Neural progenitor cell (in vitro differentiated cells): ENCODE data around the gene CCNB3. TPM values are rescaled to one million over a fixed set of nuclear protein-coding genes. Genes with fewer than 3 reads are reported as not detected.

Experiments used
- DNase-seq: peaks from one replicate; pipeline ENCODE4 v3.0.0-alpha.2; 2016; ENCODE audit warnings: low spot score
- H2AFZ ChIP-seq: fragments of 200-600 bp; sonication (generic); replicated peaks from 2 replicates; pipeline ENCODE4 v1.6.1; 2016; ENCODE audit warnings: antibody characterized with exemption
- H3F3A ChIP-seq: fragments of 200-600 bp; sonication (generic); 2 replicates; pipeline ENCODE4 v1.6.1; 2016; ENCODE audit warnings: antibody characterized with exemption, low read depth
- H3K27ac ChIP-seq: fragments of 200-600 bp; sonication (generic); 2 replicates; pipeline ENCODE4 v1.5.1; 2016; ENCODE audit warnings: mild to moderate bottlenecking
- H3K27me3 ChIP-seq: fragments of 200-600 bp; sonication (generic); 2 replicates; pipeline ENCODE4 v1.6.1; 2016; ENCODE audit warnings: mild to moderate bottlenecking, moderate library complexity
- H3K36me3 ChIP-seq: fragments of 200-600 bp; sonication (generic); 2 replicates; pipeline ENCODE4 v1.5.1; 2016
- H3K4me1 ChIP-seq: fragments of 200-600 bp; sonication (generic); 2 replicates; pipeline ENCODE4 v1.6.1; 2016; ENCODE audit warnings: mixed run types
- H3K4me2 ChIP-seq: fragments of 200-600 bp; sonication (generic); 2 replicates; pipeline ENCODE4 v1.6.1; 2016
- H3K4me3 ChIP-seq: fragments of 200-600 bp; sonication (generic); 2 replicates; pipeline ENCODE4 v1.5.1; 2016
- H3K79me2 ChIP-seq: fragments of 200-600 bp; sonication (generic); 2 replicates; pipeline ENCODE4 v1.6.1; 2016; ENCODE audit warnings: low read depth
- H3K9ac ChIP-seq: fragments of 200-600 bp; sonication (generic); 2 replicates; pipeline ENCODE4 v1.6.1; 2016
- H3K9me3 ChIP-seq: fragments of 200-600 bp; sonication (generic); 2 replicates; pipeline ENCODE4 v1.5.1; 2016; ENCODE audit warnings: low read depth
- H4K20me1 ChIP-seq: fragments of 200-600 bp; sonication (generic); 2 replicates; pipeline ENCODE4 v1.6.1; 2016; ENCODE audit warnings: low read depth
- H3K27ac Mint-ChIP-seq: 3 replicates; pipeline ENCODE4 v1.8.0; 2021; ENCODE audit warnings: mixed read lengths
- H3K27me3 Mint-ChIP-seq: 2 replicates; pipeline ENCODE4 v1.8.0; 2022; ENCODE audit warnings: low read depth, mild to moderate bottlenecking, inconsistent platforms, moderate library complexity, mixed read lengths; ENCODE audit not compliant: insufficient read depth
- H3K36me3 Mint-ChIP-seq: 3 replicates; pipeline ENCODE4 v1.8.0; 2021; ENCODE audit warnings: mixed read lengths
- H3K4me1 Mint-ChIP-seq: 3 replicates; pipeline ENCODE4 v1.8.0; 2021; ENCODE audit warnings: mixed read lengths
- H3K4me3 Mint-ChIP-seq: 3 replicates; pipeline ENCODE4 v1.8.0; 2021; ENCODE audit warnings: mild to moderate bottlenecking, moderate library complexity, mixed read lengths
- H3K9me3 Mint-ChIP-seq: 3 replicates; pipeline ENCODE4 v1.8.0; 2020; ENCODE audit warnings: mixed read lengths
- CTCF ChIP-seq: fragments of 200-600 bp; sonication (generic); IDR thresholded peaks from 2 replicates; pipeline ENCODE4 v1.5.1; 2017; ENCODE audit warnings: antibody characterized with exemption, mild to moderate bottlenecking
- EZH2 ChIP-seq: fragments of 200-600 bp; sonication (generic); IDR thresholded peaks from 2 replicates; pipeline ENCODE4 v1.6.1; 2017; ENCODE audit warnings: antibody characterized with exemption, mild to moderate bottlenecking, moderate library complexity
- EZH2phosphoT487 ChIP-seq: fragments of 200-600 bp; sonication (generic); IDR thresholded peaks from 2 replicates; pipeline ENCODE4 v1.6.1; 2017; ENCODE audit warnings: antibody characterized with exemption
- total RNA-seq: library from RNA; depleted of rRNA; stranded (reverse); fragments of >200 nt; gene quantifications from 2 replicates; pipeline ENCODE4 v1.2.3, GENCODE V29; 2015; ENCODE audit warnings: low replicate concordance

CCNB3 gene
- total RNA-seq, 1 donor from 2014 or later: 0.09 TPM

- peak overlapping the region; percentile 74 for H3K27ac Mint-ChIP-seq
- Histone ChIP-seq H3K4me2 (no peak overlapping the region), H4K20me1 (no peaks in the 10 kb centered on the region), H3K27me3 (no peaks in the 10 kb centered on the region), H3K27ac (no peak overlapping the region), H3K9me3 (no peaks in the 10 kb centered on the region), H2AFZ (no peak overlapping the region), H3K79me2 (no peaks in the 10 kb centered on the region), H3K36me3 (no peaks in the 10 kb centered on the region), H3K4me3 (no peak overlapping the region), H3F3A (no peaks in the 10 kb centered on the region), H3K9ac (no peak overlapping the region), H3K4me1 (no peaks in the 10 kb centered on the region)
- H3K9me3 Mint-ChIP-seq: peaks cover 6% of the 10 kb centered on the region
- no peaks in the 10 kb centered on the region for H3K36me3 Mint-ChIP-seq
- H3K4me3 Mint-ChIP-seq: no peak overlapping the region
- DNase-seq: peak; percentile 42
- H3K4me1 Mint-ChIP-seq: peaks cover 41% of the 10 kb centered on the region
- H3K27me3 Mint-ChIP-seq: peaks cover 2% of the 10 kb centered on the region
- no peak for TF ChIP-seq CTCF
- no peak for TF ChIP-seq EZH2
- no peak for TF ChIP-seq EZH2phosphoT487
Measured at GRCh38 chrX:50188859-50189600, 15.5 kb upstream of the CCNB3 start.

- DNase-seq: no peak
- Histone ChIP-seq H3F3A (no peaks in the 10 kb centered on the region), H3K27ac (no peak overlapping the region), H3K27me3 (no peaks in the 10 kb centered on the region), H2AFZ (no peak overlapping the region), H3K4me2 (no peak overlapping the region), H3K36me3 (no peaks in the 10 kb centered on the region), H4K20me1 (no peaks in the 10 kb centered on the region), H3K4me1 (no peaks in the 10 kb centered on the region), H3K9me3 (no peaks in the 10 kb centered on the region), H3K4me3 (no peak overlapping the region), H3K79me2 (no peaks in the 10 kb centered on the region), H3K9ac (no peak overlapping the region)
- Mint-ChIP-seq H3K4me3 (no peak overlapping the region), H3K36me3 (no peaks in the 10 kb centered on the region), H3K27me3 (peaks cover 5% of the 10 kb centered on the region), H3K4me1 (peaks cover 8% of the 10 kb centered on the region), H3K27ac (peak overlapping the region; percentile 18), H3K9me3 (peaks cover 3% of the 10 kb centered on the region)
- TF ChIP-seq CTCF: no peak
- TF ChIP-seq EZH2: no peak
- TF ChIP-seq EZH2phosphoT487: no peak
Measured at GRCh38 chrX:50198348-50198747, 6.2 kb upstream of the CCNB3 start.

- TF ChIP-seq EZH2 (no peak), CTCF (no peak), EZH2phosphoT487 (no peak)
- peaks cover 5% of the 10 kb centered on the region for H3K9me3 Mint-ChIP-seq
- H3K4me3 Mint-ChIP-seq: no peak within 1 kb of the TSS
- no peaks in the 10 kb centered on the region for H3K4me1 ChIP-seq
- H3F3A ChIP-seq: no peaks in the 10 kb centered on the region
- H3K27ac ChIP-seq: no peak within 1 kb of the TSS
- H3K27ac Mint-ChIP-seq: no peak within 1 kb of the TSS
- H3K9me3 ChIP-seq: no peaks in the 10 kb centered on the region
- H2AFZ ChIP-seq: no peak within 1 kb of the TSS
- H3K79me2 ChIP-seq: no peaks in the 10 kb centered on the region
- H3K36me3 ChIP-seq: no peaks in the 10 kb centered on the region
- H4K20me1 ChIP-seq: no peaks in the 10 kb centered on the region
- peaks cover 13% of the 10 kb centered on the region for H3K4me1 Mint-ChIP-seq
- DNase-seq: no peak
- H3K4me3 ChIP-seq: no peak within 1 kb of the TSS
- no peak within 1 kb of the TSS for H3K4me2 ChIP-seq
- no peaks in the 10 kb centered on the region for H3K36me3 Mint-ChIP-seq
- no peak within 1 kb of the TSS for H3K9ac ChIP-seq
- peaks cover 5% of the 10 kb centered on the region for H3K27me3 Mint-ChIP-seq
- no peaks in the 10 kb centered on the region for H3K27me3 ChIP-seq
Measured at GRCh38 chrX:50200907-50201306, 3.7 kb upstream of the CCNB3 start, which contains the start of gene AKAP4. Gene AKAP4, minus strand, starts transcription at chrX:50201007. Its CDS starts 118 bp downstream, at chrX:50200889.
